ENCODE measurements around the gene RAX2. TPM values are rescaled to one million over a fixed set of nuclear protein-coding genes. Genes with fewer than 3 reads are reported as not detected.
A peak's percentile ranks its signal among the peaks of the same experiment; 100 is the strongest.

Gene RAX2
- total and polyA plus RNA-seq, 2 of the 8 experiments (the other 6 are each of a cell fraction or from before 2014, with no cell fraction given): 0.08 TPM; not detected in 1

- Histone ChIP-seq H4K5ac (ENCODE audit: insufficient read length, low read depth, low read length) (no peak overlapping the region), H3K4ac (replicated peaks; ENCODE audit: insufficient read length, low read depth, low read length) (no peak overlapping the region)
- CTCF ChIA-PET (ENCODE audit: partially characterized antibody): interaction anchor here (0.6 to 2.7 kb wide), 7 partner anchors 9 to 96 kb away, joined by 3 to 14 read pairs (median 3); no protein-coding TSS in a partner anchor
Measured at GRCh38 chr19:3732108-3732507, 39.9 kb downstream of the RAX2 start.

More at GRCh38 chr19:3732108-3732507, 39.9 kb downstream of the RAX2 start:
- Histone ChIP-seq H3K79me1 (ENCODE audit: low read depth, low read length) (no peaks in the 10 kb centered on the region), H3K56ac (replicated peaks; ENCODE audit: insufficient read length, low read depth, low read length) (no peak overlapping the region), H3K9me3 (ENCODE audit: insufficient read depth in 2 of 2, low read depth in 1 of 2, low read length in 1 of 2) (no peaks in the 10 kb centered on the region), H3K4me1 (replicated peaks in 1 of 4; ENCODE audit: control insufficient read depth in 3 of 4, insufficient read depth in 4 of 4, low read length in 3 of 4) (no peaks in the 10 kb centered on the region), H2AFZ (ENCODE audit: low read length) (no peak overlapping the region), H3K23me2 (ENCODE audit: low read depth, low read length) (no peaks in the 10 kb centered on the region), H4K20me1 (replicated peaks in 1 of 2; ENCODE audit: control insufficient read depth in 1 of 2, insufficient read depth in 2 of 2, low read length in 2 of 2) (peaks cover 0 to 1% of the 10 kb centered on the region in 2 experiments), H4K91ac (replicated peaks; ENCODE audit: insufficient read length, low read length) (no peak overlapping the region), H2BK120ac (replicated peaks; ENCODE audit: low read depth, low read length) (no peak overlapping the region), H3K27me3 (replicated peaks in 1 of 4; ENCODE audit: control insufficient read depth in 3 of 4, extremely low read depth in 1 of 4, insufficient read depth in 3 of 4, low read length in 3 of 4) (no peaks in the 10 kb centered on the region), H3K4me2 (ENCODE audit: insufficient read depth in 1 of 2, low read depth in 2 of 2, low read length in 2 of 2) (no peak overlapping the region), H2BK5ac (ENCODE audit: low read depth, low read length) (no peak overlapping the region), H3K23ac (ENCODE audit: insufficient read length) (no peak overlapping the region), H3K27ac (ENCODE audit: low read depth, low read length) (no peak overlapping the region), H2BK12ac (ENCODE audit: low read depth, low read length) (no peak overlapping the region), H2BK20ac (ENCODE audit: low read length) (no peak overlapping the region), H4K8ac (ENCODE audit: extremely low read depth, insufficient read depth, low read length) (no peak overlapping the region), H3K14ac (ENCODE audit: insufficient read length) (no peak overlapping the region), H3K79me2 (ENCODE audit: control insufficient read depth in 1 of 2, insufficient read depth in 2 of 2, low read length in 2 of 2) (no peaks in the 10 kb centered on the region), H2BK15ac (ENCODE audit: low read length) (no peak overlapping the region), H3K9ac (replicated peaks in 1 of 4; ENCODE audit: extremely low read depth in 1 of 4, low read depth in 3 of 4, low read length in 3 of 4) (no peak overlapping the region), H3K4me3 (ENCODE audit: extremely low read depth in 1 of 4, insufficient read depth in 2 of 4, low read depth in 3 of 4, low read length in 4 of 4) (no peak overlapping the region), H3K36me3 (ENCODE audit: control insufficient read depth in 2 of 4, insufficient read depth in 4 of 4, low read length in 3 of 4) (peaks cover 0 to 4% (median 2%) of the 10 kb centered on the region in 4 experiments; a peak in 5 of 8 replicates), H3K18ac (ENCODE audit: extremely low read depth, low read length) (no peak overlapping the region), H2AK5ac (ENCODE audit: low read depth, low read length) (no peak overlapping the region)
- DNase-seq (ENCODE audit: low read depth in 1 of 2, low spot score in 2 of 2) (no peak), FAIRE-seq (no peak)
- POLR2A ChIA-PET (ENCODE audit: partially characterized antibody): no interaction called here
- TF ChIP-seq TEAD4 (IDR thresholded peaks at IDR 0.05; ENCODE audit: low read depth, low read length) (no peak), BACH1 (IDR thresholded peaks at IDR 0.05; ENCODE audit: low read length) (no peak), RAD21 (IDR thresholded peaks at IDR 0.05 in 1 of 2, conservative IDR thresholded peaks at IDR 0.05 in 1 of 2; ENCODE audit: low read depth in 2 of 2, low read length in 2 of 2) (peak in 1 of 2 experiments; percentile 13; a peak in 1 of 4 replicates), EZH2 (IDR thresholded peaks at IDR 0.05; ENCODE audit: low read depth, low read length, severe bottlenecking) (no peak), GABPA (IDR thresholded peaks at IDR 0.05; ENCODE audit: borderline replicate concordance, insufficient read depth, low read length) (no peak)
- 80% methylated on average over 1 of the region's 1 CpG; no CpG with 5 or more reads in 1 of the 2 experiments for WGBS, 2 experiments (ENCODE audit: extremely low coverage in 1 of 2, insufficient coverage in 1 of 2, insufficient read length in 1 of 2, insufficient replicate concordance in 2 of 2, low coverage in 1 of 2, low lambda C conversion rate in 2 of 2, missing lambda C conversion rate in 1 of 2)
